GM18867 (cell line): ENCODE results near the gene DERL2.
"Not testable (repeated sequence)": the region's sequence is repeated elsewhere in the genome, so short reads cannot be mapped to it uniquely, and the experiment has no call there.

ENCODE experiments used
- ATAC-seq: cut with Tn5 transposase; IDR thresholded peaks from one replicate; pipeline ENCODE4 v1.9.1; 2021; ENCODE audit warnings: mild to moderate bottlenecking, moderate library complexity; ENCODE audit not compliant: unreplicated experiment

DERL2 gene

GRCh38 chr17:5438716-5439445 is 47.1 kb downstream of the DERL2 start, which contains the start of gene C1QBP:
TSS of gene C1QBP (minus strand) at chr17:5439155. CDS start at chr17:5439073, 82 bp downstream.
- peak; percentile 84 for ATAC-seq

GRCh38 chr17:5437721-5438317 is 48.2 kb downstream of the DERL2 start:
- ATAC-seq, result no peak

GRCh38 chr17:5435781-5436315 is 50.1 kb downstream of the DERL2 start:
- not testable (repeated sequence) for ATAC-seq

GRCh38 chr17:5434984-5435383 is 51.0 kb downstream of the DERL2 start:
- ATAC-seq, result no peak

GRCh38 chr17:5431949-5432556 is 53.9 kb downstream of the DERL2 start:
- no peak for ATAC-seq

GRCh38 chr17:5431234-5431633 is 54.7 kb downstream of the DERL2 start:
- ATAC-seq, result not testable (repeated sequence)

GRCh38 chr17:5430413-5430999 is 55.5 kb downstream of the DERL2 start:
- ATAC-seq, result no peak

- no peak for ATAC-seq
Measured at GRCh38 chr17:5429191-5429887, 56.6 kb downstream of the DERL2 start.

GRCh38 chr17:5425826-5426225 is 60.2 kb downstream of the DERL2 start:
- ATAC-seq, result no peak

GRCh38 chr17:5424909-5425308 is 61.1 kb downstream of the DERL2 start:
- no peak for ATAC-seq

- no peak for ATAC-seq
Measured at GRCh38 chr17:5422505-5422904, 63.5 kb downstream of the DERL2 start.
